Measurements from ENCODE around the gene SYNE2. TPM values are rescaled to one million over a fixed set of nuclear protein-coding genes. Genes with fewer than 3 reads are reported as not detected.

Gene SYNE2
- total and polyA plus RNA-seq, 10 of the 15 experiments (the other 5 are each of a cell fraction or from before 2014, with no cell fraction given): 2.1 to 52.7 (median 38.1) TPM

GRCh38 chr14:64114166-64114565 is 261.4 kb downstream of the SYNE2 start:
- no peak for ATAC-seq
- H3K27ac ChIP-seq (ENCODE audit: control insufficient read depth, insufficient read depth): no peak overlapping the region
- POLR2A ChIA-PET: no interaction called here

More at GRCh38 chr14:64114166-64114565, 261.4 kb downstream of the SYNE2 start:
- FAIRE-seq: no peak
- Histone ChIP-seq H3K27me3 (replicated peaks in 1 of 2; ENCODE audit: control insufficient read depth in 2 of 2, insufficient read depth in 2 of 2, low read length in 1 of 2) (no peaks in the 10 kb centered on the region), H3K36me3 (ENCODE audit: control insufficient read depth in 2 of 2, insufficient read depth in 2 of 2, low read length in 1 of 2) (peaks cover 9 to 15% of the 10 kb centered on the region in 2 experiments; a peak in 3 of 4 replicates), H3K9ac (ENCODE audit: control insufficient read depth, insufficient read depth, low read length) (no peak overlapping the region), H2AFZ (ENCODE audit: control insufficient read depth, low read depth, low read length) (no peak overlapping the region), H3K4me1 (ENCODE audit: control insufficient read depth, insufficient read depth, low read length) (no peaks in the 10 kb centered on the region), H3K9me3 (replicated peaks; ENCODE audit: control insufficient read depth, insufficient read depth, low read length) (no peaks in the 10 kb centered on the region), H3K4me2 (ENCODE audit: control insufficient read depth, insufficient read depth) (no peak overlapping the region), H3K79me2 (ENCODE audit: control insufficient read depth, insufficient read depth, low read length) (no peaks in the 10 kb centered on the region), H4K20me1 (ENCODE audit: control insufficient read depth, insufficient read depth) (no peaks in the 10 kb centered on the region), H3K4me3 (no peak overlapping the region)
- RAD21 ChIA-PET (ENCODE audit: unreplicated experiment): no interaction called here
- intact Hi-C loops (cut with micrococcal nuclease; ENCODE audit: unreplicated experiment): no loop called here
- SMC1A ChIA-PET (ENCODE audit: uncharacterized antibody, unreplicated experiment): interaction anchor here (0.9 kb wide), 1 partner anchor 23 kb away, joined by 3 read pairs; no protein-coding TSS in a partner anchor
- DNase-seq (ENCODE audit: low read depth, low spot score): no peak
- CTCF ChIA-PET: interaction anchor here (1.1 to 1.8 kb wide), 3 partner anchors 113 to 189 kb away, joined by 3 to 4 read pairs (median 3); no protein-coding TSS in a partner anchor
- no peak for TF ChIP-seq BHLHE40 (IDR thresholded peaks at IDR 0.05; ENCODE audit: borderline replicate concordance in 1 of 2, low read depth in 2 of 2, low read length in 1 of 2)
- TF ChIP-seq IRF3 (IDR thresholded peaks at IDR 0.05): no peak
- no peak for TF ChIP-seq SPI1 (IDR thresholded peaks at IDR 0.05; ENCODE audit: borderline replicate concordance, insufficient read depth, low read depth, low read length)
- TF ChIP-seq BACH1 (IDR thresholded peaks at IDR 0.05; ENCODE audit: borderline replicate concordance): no peak
- no peak for TF ChIP-seq POLR2A (IDR thresholded peaks at IDR 0.05; ENCODE audit: low read depth, low read length)
- TF ChIP-seq NR2C2 (IDR thresholded peaks at IDR 0.05; ENCODE audit: borderline replicate concordance, control insufficient read depth, insufficient read length, low read depth): no peak
- TF ChIP-seq YBX1 (IDR thresholded peaks at IDR 0.05): no peak
- TF ChIP-seq, protein P1, sequence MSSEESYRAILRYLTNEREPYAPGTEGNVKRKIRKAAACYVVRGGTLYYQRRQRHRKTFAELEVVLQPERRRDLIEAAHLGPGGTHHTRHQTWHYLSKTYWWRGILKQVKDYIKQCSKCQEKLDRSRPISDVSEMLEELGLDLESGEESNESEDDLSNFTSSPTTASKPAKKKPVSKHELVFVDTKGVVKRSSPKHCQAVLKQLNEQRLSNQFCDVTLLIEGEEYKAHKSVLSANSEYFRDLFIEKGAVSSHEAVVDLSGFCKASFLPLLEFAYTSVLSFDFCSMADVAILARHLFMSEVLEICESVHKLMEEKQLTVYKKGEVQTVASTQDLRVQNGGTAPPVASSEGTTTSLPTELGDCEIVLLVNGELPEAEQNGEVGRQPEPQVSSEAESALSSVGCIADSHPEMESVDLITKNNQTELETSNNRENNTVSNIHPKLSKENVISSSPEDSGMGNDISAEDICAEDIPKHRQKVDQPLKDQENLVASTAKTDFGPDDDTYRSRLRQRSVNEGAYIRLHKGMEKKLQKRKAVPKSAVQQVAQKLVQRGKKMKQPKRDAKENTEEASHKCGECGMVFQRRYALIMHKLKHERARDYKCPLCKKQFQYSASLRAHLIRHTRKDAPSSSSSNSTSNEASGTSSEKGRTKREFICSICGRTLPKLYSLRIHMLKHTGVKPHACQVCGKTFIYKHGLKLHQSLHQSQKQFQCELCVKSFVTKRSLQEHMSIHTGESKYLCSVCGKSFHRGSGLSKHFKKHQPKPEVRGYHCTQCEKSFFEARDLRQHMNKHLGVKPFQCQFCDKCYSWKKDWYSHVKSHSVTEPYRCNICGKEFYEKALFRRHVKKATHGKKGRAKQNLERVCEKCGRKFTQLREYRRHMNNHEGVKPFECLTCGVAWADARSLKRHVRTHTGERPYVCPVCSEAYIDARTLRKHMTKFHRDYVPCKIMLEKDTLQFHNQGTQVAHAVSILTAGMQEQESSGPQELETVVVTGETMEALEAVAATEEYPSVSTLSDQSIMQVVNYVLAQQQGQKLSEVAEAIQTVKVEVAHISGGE (CRISPR knock-in tag; IDR thresholded peaks at IDR 0.05): no peak
- no peak for TF ChIP-seq CBFB (IDR thresholded peaks at IDR 0.05; ENCODE audit: low read depth)
- TF ChIP-seq NFYA (IDR thresholded peaks at IDR 0.05; ENCODE audit: borderline replicate concordance, low read depth, low read length): no peak
- TF ChIP-seq WRNIP1 (IDR thresholded peaks at IDR 0.05; ENCODE audit: borderline replicate concordance, low read depth, low read length): no peak
- 96% methylated on average over 9 of the region's 9 CpGs for WGBS (ENCODE audit: insufficient coverage, insufficient replicate concordance, low lambda C conversion rate, missing lambda C conversion rate)
- in situ Hi-C loops (cut with MboI): no loop called here
- BruUV-seq (replicated peaks): no TSS peak
